HEK293T (cell line): ENCODE measurements around the gene DDX47.

Experiments used
- ARNT ChIP-seq: fragments of 450-650 bp; IDR thresholded peaks from 2 replicates; pipeline ENCODE4 v1.6.1; 2017; ENCODE audit warnings: mild to moderate bottlenecking
- BHLHE40 ChIP-seq: fragments of 450-650 bp; IDR thresholded peaks from 2 replicates; pipeline ENCODE4 v1.6.1; 2016; ENCODE audit warnings: mild to moderate bottlenecking, moderate library complexity, borderline replicate concordance
- ELF4 ChIP-seq: fragments of 450-650 bp; IDR thresholded peaks from 2 replicates; pipeline ENCODE4 v1.6.1; 2017; ENCODE audit warnings: antibody characterized with exemption
- FOXA1 ChIP-seq: fragments of 450-650 bp; IDR thresholded peaks from 2 replicates; pipeline ENCODE4 v1.6.1; 2016; ENCODE audit warnings: mild to moderate bottlenecking
- FOXM1 ChIP-seq: fragments of 450-650 bp; IDR thresholded peaks from 2 replicates; pipeline ENCODE4 v1.6.1; 2017; ENCODE audit warnings: mild to moderate bottlenecking, borderline replicate concordance
- L3MBTL2 ChIP-seq: fragments of 450-650 bp; conservative IDR thresholded peaks from 2 replicates; pipeline ENCODE4 v1.6.1; 2016; ENCODE audit warnings: mild to moderate bottlenecking
- NFRKB ChIP-seq: fragments of 450-650 bp; IDR thresholded peaks from 2 replicates; pipeline ENCODE4 v1.6.1; 2016; ENCODE audit warnings: mild to moderate bottlenecking, moderate library complexity
- PKNOX1 ChIP-seq: fragments of 450-650 bp; IDR thresholded peaks from 2 replicates; pipeline ENCODE4 v1.6.1; 2016
- SP1 ChIP-seq: fragments of 450-650 bp; IDR thresholded peaks from 2 replicates; pipeline ENCODE4 v1.6.1; 2017
- SUZ12 ChIP-seq: fragments of 450-650 bp; IDR thresholded peaks from 2 replicates; pipeline ENCODE4 v1.6.1; 2016; ENCODE audit warnings: mild to moderate bottlenecking
- TARDBP ChIP-seq: fragments of 450-650 bp; IDR thresholded peaks from 2 replicates; pipeline ENCODE4 v1.6.1; 2016

GRCh38 chr12:12764824-12765223, 48.3 kb upstream of the DDX47 start:
- no peak for TF ChIP-seq SP1
- no peak for TF ChIP-seq FOXM1
- TF ChIP-seq ARNT, result no peak
- no peak for TF ChIP-seq NFRKB
- TF ChIP-seq BHLHE40, result no peak
- no peak for TF ChIP-seq PKNOX1
- TF ChIP-seq L3MBTL2, result no peak
- no peak for TF ChIP-seq ELF4
- no peak for TF ChIP-seq TARDBP
- TF ChIP-seq SUZ12, result no peak
- TF ChIP-seq FOXA1, result no peak
